ENCODE measurements around the gene RBM47. TPM values are rescaled to one million over a fixed set of nuclear protein-coding genes. Genes with fewer than 3 reads are reported as not detected.

RBM47 gene
- polyA plus RNA-seq, 3 donors: 79.5 to 101 (median 92.8) TPM

GRCh38 chr4:40506492-40506891 is 123.2 kb downstream of the RBM47 start:
- no peak for TF ChIP-seq CTCF (IDR thresholded peaks at IDR 0.05)
- Histone ChIP-seq H3K4me1 (ENCODE audit: control insufficient read depth in 1 of 2, insufficient read depth in 2 of 2, low read length in 2 of 2) (peaks cover 26 to 27% of the 10 kb centered on the region in 2 donors), H3K79me2 (ENCODE audit: insufficient read depth, low read length) (peaks cover 98% of the 10 kb centered on the region), H3K4me2 (replicated peaks; ENCODE audit: extremely low read depth, low read length, poor library complexity, severe bottlenecking) (no peak overlapping the region), H3K36me3 (replicated peaks in 1 of 2; ENCODE audit: control insufficient read depth in 1 of 2, insufficient read depth in 2 of 2, low read length in 2 of 2) (peaks cover 0 to 36% of the 10 kb centered on the region in 2 donors), H3K9me3 (replicated peaks in 1 of 2; ENCODE audit: control insufficient read depth in 1 of 2, insufficient read depth in 1 of 2, low read length in 2 of 2) (no peaks in the 10 kb centered on the region), H3K4me3 (replicated peaks in 1 of 3; ENCODE audit: low read depth in 2 of 3, low read length in 3 of 3) (no peak overlapping the region), H3K9ac (ENCODE audit: insufficient read depth, low read length, poor library complexity, severe bottlenecking) (no peak overlapping the region), H3K27ac (ENCODE audit: low read depth in 1 of 2, low read length in 2 of 2) (peak overlapping the region in 1 of 2 donors; percentile 87), H4K20me1 (ENCODE audit: insufficient read depth, low read length) (peaks cover 97% of the 10 kb centered on the region), H3K27me3 (ENCODE audit: control insufficient read depth in 2 of 2, insufficient read depth in 2 of 2, low read length in 2 of 2) (no peaks in the 10 kb centered on the region), H2AFZ (ENCODE audit: insufficient read depth, low read depth, low read length, poor library complexity, severe bottlenecking) (no peak overlapping the region)
- H3K9me3 Mint-ChIP-seq: no peaks in the 10 kb centered on the region
- peaks cover 38 to 49% of the 10 kb centered on the region in 2 donors for H3K36me3 Mint-ChIP-seq
- H3K27ac Mint-ChIP-seq: peak overlapping the region in 5 of 7 donors; percentile 16 to 71 (median 46)
- peaks cover 35% of the 10 kb centered on the region for H3K4me1 Mint-ChIP-seq
- no peak overlapping the region for H3K4me3 Mint-ChIP-seq
- peaks cover 0 to 1% (median 0%) of the 10 kb centered on the region in 3 donors for H3K27me3 Mint-ChIP-seq (ENCODE audit: low read depth in 3 of 3)
- WGBS (ENCODE audit: insufficient coverage): 100% methylated on average over 3 of the region's 3 CpGs
- no peak for DNase-seq
- intact Hi-C loops (cut with micrococcal nuclease): no loop called here

- Mint-ChIP-seq H3K4me1 (peaks cover 35% of the 10 kb centered on the region), H3K36me3 (peaks cover 35 to 48% of the 10 kb centered on the region in 2 donors), H3K9me3 (no peaks in the 10 kb centered on the region), H3K4me3 (no peak overlapping the region), H3K27ac (peak overlapping the region in 5 of 7 donors; percentile 6 to 71 (median 35)), H3K27me3 (ENCODE audit: low read depth in 3 of 3) (peaks cover 0 to 1% (median 0%) of the 10 kb centered on the region in 3 donors)
- Histone ChIP-seq H3K27ac (ENCODE audit: low read depth in 1 of 2, low read length in 2 of 2) (peak overlapping the region in 1 of 2 donors; percentile 87), H3K9me3 (replicated peaks in 1 of 2; ENCODE audit: control insufficient read depth in 1 of 2, insufficient read depth in 1 of 2, low read length in 2 of 2) (no peaks in the 10 kb centered on the region), H3K4me3 (replicated peaks in 1 of 3; ENCODE audit: low read depth in 2 of 3, low read length in 3 of 3) (no peak overlapping the region), H3K4me2 (replicated peaks; ENCODE audit: extremely low read depth, low read length, poor library complexity, severe bottlenecking) (no peak overlapping the region), H3K36me3 (replicated peaks in 1 of 2; ENCODE audit: control insufficient read depth in 1 of 2, insufficient read depth in 2 of 2, low read length in 2 of 2) (peaks cover 2 to 36% of the 10 kb centered on the region in 2 donors), H4K20me1 (ENCODE audit: insufficient read depth, low read length) (peaks cover 97% of the 10 kb centered on the region), H3K4me1 (ENCODE audit: control insufficient read depth in 1 of 2, insufficient read depth in 2 of 2, low read length in 2 of 2) (peaks cover 26 to 27% of the 10 kb centered on the region in 2 donors), H2AFZ (ENCODE audit: insufficient read depth, low read depth, low read length, poor library complexity, severe bottlenecking) (no peak overlapping the region), H3K9ac (ENCODE audit: insufficient read depth, low read length, poor library complexity, severe bottlenecking) (no peak overlapping the region), H3K79me2 (ENCODE audit: insufficient read depth, low read length) (peaks cover 98% of the 10 kb centered on the region), H3K27me3 (ENCODE audit: control insufficient read depth in 2 of 2, insufficient read depth in 2 of 2, low read length in 2 of 2) (no peaks in the 10 kb centered on the region)
- intact Hi-C loops (cut with micrococcal nuclease): no loop called here
- no peak for TF ChIP-seq CTCF (IDR thresholded peaks at IDR 0.05)
- WGBS (ENCODE audit: insufficient coverage): 33% methylated on average over 2 of the region's 3 CpGs
- no peak for DNase-seq
Observed at GRCh38 chr4:40506066-40506465, 123.6 kb downstream of the RBM47 start.

Measured in CD14-positive monocyte (primary cell).